ENCODE data around the gene ADGRL1.
"Not testable (repeated sequence)": the region's sequence is repeated elsewhere in the genome, so short reads cannot be mapped to it uniquely, and the experiment has no call there.

DNA sequence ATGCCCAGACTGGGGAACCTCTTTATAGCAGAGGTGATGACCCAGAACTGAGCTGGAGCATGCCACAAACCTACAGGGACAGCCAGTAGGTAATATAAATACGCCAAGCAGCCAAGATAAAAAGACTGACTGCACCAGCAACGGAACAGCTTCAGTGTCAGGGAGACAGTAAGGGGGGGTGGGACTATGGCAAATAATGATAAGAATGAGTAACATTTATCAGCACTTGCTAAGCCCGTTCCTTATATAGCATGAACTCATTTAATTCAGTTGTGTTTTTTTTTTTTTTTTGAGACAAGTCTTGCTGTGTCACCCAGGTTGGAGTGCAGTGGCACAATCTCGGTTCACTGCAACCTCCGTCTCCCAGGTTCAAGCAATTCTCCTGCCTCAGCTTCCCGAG, 20.5 kb upstream of the ADGRL1 start:
- TF ChIP-seq POLR2A (IDR thresholded peaks at IDR 0.05; ENCODE audit: low read depth, low read length); FOS (IDR thresholded peaks at IDR 0.05; ENCODE audit: borderline replicate concordance, insufficient read depth, low read length); EZH2 (IDR thresholded peaks at IDR 0.05; ENCODE audit: borderline replicate concordance, low read depth, low read length, severe bottlenecking); POLR2AphosphoS5 (IDR thresholded peaks at IDR 0.05; ENCODE audit: insufficient read depth, low read depth, low read length); GATA2 (IDR thresholded peaks at IDR 0.05; ENCODE audit: insufficient read depth, insufficient read length, low read depth, low read length); MYC (IDR thresholded peaks at IDR 0.05; ENCODE audit: low read depth, low read length); MAX (IDR thresholded peaks at IDR 0.05; ENCODE audit: insufficient read depth, insufficient read length): not testable (repeated sequence)
- TF ChIP-seq, protein P1, sequence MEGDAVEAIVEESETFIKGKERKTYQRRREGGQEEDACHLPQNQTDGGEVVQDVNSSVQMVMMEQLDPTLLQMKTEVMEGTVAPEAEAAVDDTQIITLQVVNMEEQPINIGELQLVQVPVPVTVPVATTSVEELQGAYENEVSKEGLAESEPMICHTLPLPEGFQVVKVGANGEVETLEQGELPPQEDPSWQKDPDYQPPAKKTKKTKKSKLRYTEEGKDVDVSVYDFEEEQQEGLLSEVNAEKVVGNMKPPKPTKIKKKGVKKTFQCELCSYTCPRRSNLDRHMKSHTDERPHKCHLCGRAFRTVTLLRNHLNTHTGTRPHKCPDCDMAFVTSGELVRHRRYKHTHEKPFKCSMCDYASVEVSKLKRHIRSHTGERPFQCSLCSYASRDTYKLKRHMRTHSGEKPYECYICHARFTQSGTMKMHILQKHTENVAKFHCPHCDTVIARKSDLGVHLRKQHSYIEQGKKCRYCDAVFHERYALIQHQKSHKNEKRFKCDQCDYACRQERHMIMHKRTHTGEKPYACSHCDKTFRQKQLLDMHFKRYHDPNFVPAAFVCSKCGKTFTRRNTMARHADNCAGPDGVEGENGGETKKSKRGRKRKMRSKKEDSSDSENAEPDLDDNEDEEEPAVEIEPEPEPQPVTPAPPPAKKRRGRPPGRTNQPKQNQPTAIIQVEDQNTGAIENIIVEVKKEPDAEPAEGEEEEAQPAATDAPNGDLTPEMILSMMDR (IDR thresholded peaks at IDR 0.05; ENCODE audit: extremely low read depth in 1 of 2, insufficient read depth in 1 of 2, low read depth in 1 of 2, low read length in 2 of 2) = not testable (repeated sequence)
